Thymus (tissue), 11 donors: ENCODE results near the gene LINGO4. TPM values are rescaled to one million over a fixed set of nuclear protein-coding genes. Genes with fewer than 3 reads are reported as not detected.
"Not testable (repeated sequence)": the region's sequence is repeated elsewhere in the genome, so short reads cannot be mapped to it uniquely, and the experiment has no call there.

Experiments
- DNase-seq, 9 donors: peaks; one replicate each; pipeline ENCODE4 v3.0.0-alpha.2; 2013; ENCODE audit warnings: low spot score in 9 of 9, low read depth in 6 of 9, missing footprints in 1 of 9
- H3K27ac ChIP-seq, 2 donors: one replicate each; pipeline ENCODE4 v1.5.1; 2013; ENCODE audit warnings: control low read depth in 1 of 2, low read depth in 1 of 2, low read length in 1 of 2, mild to moderate bottlenecking in 1 of 2, moderate library complexity in 1 of 2
- H3K27me3 ChIP-seq, 2 donors: one replicate each; pipeline ENCODE4 v1.5.1; 2013; ENCODE audit warnings: low read length in 1 of 2; ENCODE audit not compliant: control insufficient read depth in 2 of 2, insufficient read depth in 1 of 2
- H3K36me3 ChIP-seq, 2 donors: one replicate each; pipeline ENCODE4 v1.5.1; 2013; ENCODE audit warnings: low read length in 1 of 2, mild to moderate bottlenecking in 1 of 2, moderate library complexity in 1 of 2; ENCODE audit not compliant: control insufficient read depth in 2 of 2, insufficient read depth in 2 of 2
- H3K4me1 ChIP-seq, 2 donors: one replicate each; pipeline ENCODE4 v1.5.1; 2013; ENCODE audit warnings: low read length in 2 of 2; ENCODE audit not compliant: control insufficient read depth in 2 of 2, insufficient read depth in 2 of 2
- H3K4me3 ChIP-seq, 2 donors: one replicate each; pipeline ENCODE4 v1.5.1; 2013; ENCODE audit warnings: low read length in 2 of 2, control low read depth in 1 of 2, mild to moderate bottlenecking in 1 of 2
- H3K9me3 ChIP-seq, 2 donors: one replicate each; pipeline ENCODE4 v1.5.1; 2013; ENCODE audit warnings: low read length in 1 of 2, mild to moderate bottlenecking in 1 of 2; ENCODE audit not compliant: control insufficient read depth in 2 of 2, insufficient read depth in 1 of 2
- WGBS: extraction: QIAGEN DNeasy Blood & Tissue Kit; methylation state at CpG from one replicate; pipeline ENCODE4 v1.1.7; 2013; 5-methylcytosine and 5-hydroxymethylcytosine counted together
- polyA plus RNA-seq: library from polyadenylated mRNA; stranded (reverse); fragments of 200-250 nt; gene quantifications from one replicate; pipeline ENCODE4 v1.2.3, GENCODE V29; 2013
- total RNA-seq: library from RNA; stranded (reverse); fragments of 120-200 nt; gene quantifications from one replicate; pipeline ENCODE4 v1.2.4, GENCODE V29; 2013
- donor health status: healthy.

LINGO4 gene
- total and polyA plus RNA-seq, 2 donors, result 0.14 to 0.52 TPM

DNA sequence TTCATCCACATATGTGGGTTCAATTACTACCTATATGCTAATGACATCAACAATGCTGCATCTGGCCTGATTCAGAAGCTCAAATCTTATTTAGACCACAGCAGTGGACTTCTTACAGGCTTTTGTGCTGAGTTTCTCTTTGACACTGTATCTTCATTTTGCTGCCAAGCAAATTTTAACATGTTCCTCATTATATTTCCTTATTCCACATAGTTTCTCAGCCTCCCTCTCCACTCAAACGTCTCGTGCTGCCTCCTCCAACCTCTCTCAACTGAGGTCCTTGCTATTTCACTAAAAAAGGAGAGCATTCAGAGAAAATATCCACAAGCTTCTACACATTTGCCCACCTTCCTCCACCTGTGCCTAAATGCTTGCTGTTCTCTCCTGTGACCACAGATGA lies 21.4 kb downstream of the LINGO4 start:
- Histone ChIP-seq H3K4me3 (no peak overlapping the region), H3K27ac (peak overlapping the region in 1 of 2 donors; percentile 17), H3K4me1 (peaks cover 8% of the 10 kb centered on the region in 2 donors), H3K36me3 (peaks cover 3 to 9% of the 10 kb centered on the region in 2 donors), H3K9me3 (no peaks in the 10 kb centered on the region), H3K27me3 (no peaks in the 10 kb centered on the region)
- WGBS, result 86% methylated on average over 2 of the region's 2 CpGs
- DNase-seq, result no peak

DNA sequence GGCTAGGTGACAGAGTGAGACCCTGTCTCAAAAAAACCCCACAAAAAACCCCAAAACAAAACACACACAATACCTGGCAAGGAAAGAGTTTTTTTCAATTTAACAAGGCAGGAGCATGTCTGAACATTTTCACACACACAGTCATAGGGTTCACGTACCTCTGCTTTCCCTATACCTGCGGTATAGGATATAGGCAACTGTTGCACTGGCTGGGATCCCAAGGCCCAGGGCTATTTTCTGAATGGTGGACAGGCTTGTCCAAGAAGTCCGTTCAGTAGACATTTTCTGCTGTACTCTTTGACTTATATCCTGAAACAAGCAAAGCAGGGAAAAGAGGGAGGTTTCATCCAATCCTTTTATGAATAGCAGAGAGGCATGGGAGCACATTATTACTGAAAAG lies 22.5 kb downstream of the LINGO4 start:
- H3K36me3 ChIP-seq, result peaks cover 9 to 11% of the 10 kb centered on the region in 2 donors
- WGBS, result 93% methylated on average over 3 of the region's 3 CpGs
- no peaks in the 10 kb centered on the region for H3K27me3 ChIP-seq
- H3K27ac ChIP-seq, result no peak overlapping the region
- no peaks in the 10 kb centered on the region for H3K9me3 ChIP-seq
- peaks cover 8% of the 10 kb centered on the region in 2 donors for H3K4me1 ChIP-seq
- H3K4me3 ChIP-seq, result no peak overlapping the region
- DNase-seq, result no peak

DNA sequence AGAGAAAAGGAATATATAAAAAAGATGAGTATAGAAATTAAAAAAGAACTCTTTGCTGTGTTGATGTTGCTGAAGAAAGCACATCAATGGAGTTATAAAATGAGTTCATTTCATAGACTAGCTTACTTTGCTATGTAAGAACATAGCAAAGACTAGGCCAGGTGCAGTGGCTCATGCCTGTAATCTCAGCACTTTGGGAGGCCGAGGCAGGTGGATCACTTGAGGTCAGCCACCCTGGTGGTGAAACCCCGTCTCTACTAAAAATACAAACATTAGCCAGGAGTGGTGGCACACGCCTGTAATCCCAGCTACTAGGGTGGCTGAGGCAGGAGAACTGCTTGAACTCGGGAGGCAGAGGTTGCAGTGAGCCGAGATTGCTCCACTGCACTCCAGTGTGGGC lies 23.2 kb downstream of the LINGO4 start:
- 92% methylated on average over 5 of the region's 5 CpGs for WGBS
- H3K4me3 ChIP-seq, DNase-seq, H3K4me1 ChIP-seq, H3K27me3 ChIP-seq, H3K9me3 ChIP-seq, H3K27ac ChIP-seq: not testable (repeated sequence)
- peaks cover 11% of the 10 kb centered on the region in 2 donors for H3K36me3 ChIP-seq

DNA sequence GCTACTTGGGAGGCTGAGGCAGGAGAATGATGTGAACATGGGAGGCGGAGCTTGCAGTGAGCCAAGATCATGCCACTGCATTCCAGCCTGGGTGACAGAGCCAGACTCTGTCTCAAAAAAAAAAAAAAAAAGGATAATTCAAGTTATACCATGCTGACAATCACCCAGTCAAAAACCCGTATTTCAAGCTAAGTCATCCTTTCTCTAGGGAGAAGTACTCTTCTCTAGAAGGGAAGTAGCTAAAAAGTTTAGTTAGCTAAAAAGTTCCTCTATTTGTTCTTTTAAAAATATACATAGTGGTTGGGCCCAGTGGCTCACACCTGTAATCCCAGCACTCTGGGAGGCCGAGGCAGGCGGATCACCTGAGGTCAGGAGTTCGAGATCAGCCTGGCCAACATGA lies 24.5 kb downstream of the LINGO4 start:
- H3K27me3 ChIP-seq, H3K4me1 ChIP-seq, H3K27ac ChIP-seq, DNase-seq, H3K4me3 ChIP-seq, H3K9me3 ChIP-seq: not testable (repeated sequence)
- 84% methylated on average over 5 of the region's 5 CpGs for WGBS
- H3K36me3 ChIP-seq, result peaks cover 14 to 22% of the 10 kb centered on the region in 2 donors

DNA sequence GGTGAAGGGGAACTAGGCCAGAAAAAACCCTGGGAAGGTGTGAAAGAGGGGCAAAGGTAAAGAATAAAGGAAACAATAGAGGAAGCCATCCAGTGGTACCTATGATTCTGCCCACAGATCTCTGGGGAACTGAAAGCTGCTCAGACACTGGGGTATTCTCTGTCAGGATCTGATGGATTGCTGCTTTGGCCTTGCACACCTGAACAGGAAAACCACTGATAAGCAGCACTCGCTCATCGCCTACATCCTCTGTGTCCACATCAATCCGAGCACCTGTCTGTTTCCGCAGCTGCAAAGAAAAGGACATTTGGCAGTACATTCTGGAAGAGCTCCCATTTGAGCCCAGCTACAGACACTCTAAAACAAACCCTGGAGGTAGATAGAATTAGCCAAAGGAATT lies 25.4 kb downstream of the LINGO4 start:
- Histone ChIP-seq H3K9me3 (no peaks in the 10 kb centered on the region), H3K36me3 (peaks cover 16 to 28% of the 10 kb centered on the region in 2 donors), H3K4me3 (no peak overlapping the region), H3K4me1 (peaks cover 8% of the 10 kb centered on the region in 2 donors), H3K27ac (no peak overlapping the region), H3K27me3 (no peaks in the 10 kb centered on the region)
- WGBS, result 11% methylated on average over 4 of the region's 4 CpGs
- no peak for DNase-seq

DNA sequence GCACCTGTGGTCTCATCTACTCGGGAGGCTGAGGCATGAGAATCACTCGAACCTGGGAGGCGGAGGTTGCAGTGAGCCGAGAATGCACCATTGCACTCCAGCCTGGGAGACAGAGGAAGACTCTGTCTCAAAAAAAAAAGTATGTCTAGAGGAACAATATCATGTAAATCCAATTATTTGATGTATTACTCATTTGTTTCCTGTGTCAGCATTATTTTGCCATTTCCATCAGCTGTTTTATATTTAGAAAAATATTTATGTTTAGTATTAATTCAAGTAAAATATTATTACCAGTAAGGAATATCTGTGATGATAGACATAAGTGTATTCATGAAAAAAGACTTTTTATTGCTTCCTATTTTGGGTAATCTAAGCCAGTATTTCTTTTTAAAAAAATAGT lies 27.9 kb downstream of the LINGO4 start:
- WGBS, result 98% methylated on average over 4 of the region's 4 CpGs
- DNase-seq, result no peak
- no peak overlapping the region for H3K4me3 ChIP-seq
- no peak overlapping the region for H3K27ac ChIP-seq
- H3K9me3 ChIP-seq, result no peaks in the 10 kb centered on the region
- H3K27me3 ChIP-seq, result no peaks in the 10 kb centered on the region
- peaks cover 8% of the 10 kb centered on the region in 2 donors for H3K4me1 ChIP-seq
- H3K36me3 ChIP-seq, result peaks cover 22 to 42% of the 10 kb centered on the region in 2 donors

DNA sequence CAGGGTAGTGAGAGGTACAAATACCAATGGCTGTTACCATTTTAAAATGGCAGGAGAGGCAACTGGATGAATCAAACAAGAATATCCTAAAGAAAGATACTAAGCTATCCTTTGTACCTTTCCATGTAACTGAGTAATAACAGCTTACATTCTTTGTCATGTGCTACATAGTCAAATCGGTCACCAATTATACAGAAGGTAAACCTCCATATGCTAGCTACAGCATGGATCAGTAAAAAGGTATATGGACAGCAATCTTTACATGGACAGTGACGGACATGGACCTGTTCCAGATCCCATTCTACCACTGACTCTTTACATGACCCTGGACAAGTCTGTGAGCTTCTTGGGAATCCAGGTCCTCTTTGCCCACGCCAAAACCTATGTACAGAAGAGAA lies 28.6 kb downstream of the LINGO4 start:
- Histone ChIP-seq H3K4me1 (peaks cover 7 to 8% of the 10 kb centered on the region in 2 donors), H3K27me3 (no peaks in the 10 kb centered on the region), H3K36me3 (peaks cover 21 to 42% of the 10 kb centered on the region in 2 donors), H3K9me3 (no peaks in the 10 kb centered on the region), H3K4me3 (no peak overlapping the region), H3K27ac (no peak overlapping the region)
- DNase-seq, result no peak
- WGBS, result 81% methylated on average over 3 of the region's 3 CpGs

DNA sequence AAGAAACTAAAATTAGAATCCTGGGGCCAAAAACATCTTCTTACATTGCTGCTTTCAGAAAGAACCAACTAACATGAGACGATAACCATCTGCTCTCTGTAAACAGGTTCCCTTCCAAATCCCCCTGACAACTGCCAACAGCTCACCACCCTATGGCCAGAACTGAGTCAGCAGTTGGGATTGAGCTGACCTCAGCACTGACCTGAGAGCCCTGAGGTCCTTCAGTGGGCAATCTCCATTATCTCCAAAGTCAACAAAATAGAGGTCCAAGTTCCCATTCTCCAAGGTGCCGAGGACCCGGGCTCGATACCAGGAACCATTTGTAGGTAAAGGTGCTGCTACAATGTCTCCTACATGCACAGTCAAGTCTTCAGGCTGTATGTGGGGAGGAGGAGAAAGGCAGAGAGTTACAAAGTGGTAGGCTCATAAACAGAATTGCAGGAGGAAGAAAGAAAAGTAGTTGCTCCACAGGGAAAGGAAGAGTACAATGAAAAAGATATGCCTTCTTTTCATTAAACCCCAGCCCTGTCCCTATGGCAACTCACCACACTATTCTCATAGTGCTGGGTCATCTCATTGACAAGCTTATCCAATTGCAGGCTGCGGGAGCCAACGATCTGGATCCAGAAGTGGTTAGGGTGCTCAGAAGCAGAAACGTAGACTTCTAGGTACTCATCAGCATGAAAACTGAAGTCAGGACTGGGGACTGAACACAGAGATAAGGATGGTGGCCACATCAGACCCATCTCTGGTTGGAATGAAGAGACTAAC lies 29.1 kb downstream of the LINGO4 start:
- Histone ChIP-seq H3K9me3 (no peaks in the 10 kb centered on the region), H3K4me3 (no peak overlapping the region), H3K27me3 (no peaks in the 10 kb centered on the region), H3K36me3 (peaks cover 17 to 42% of the 10 kb centered on the region in 2 donors), H3K27ac (no peak overlapping the region), H3K4me1 (peaks cover 5 to 8% of the 10 kb centered on the region in 2 donors)
- DNase-seq, result no peak
- WGBS, result 99% methylated on average over 7 of the region's 7 CpGs

DNA sequence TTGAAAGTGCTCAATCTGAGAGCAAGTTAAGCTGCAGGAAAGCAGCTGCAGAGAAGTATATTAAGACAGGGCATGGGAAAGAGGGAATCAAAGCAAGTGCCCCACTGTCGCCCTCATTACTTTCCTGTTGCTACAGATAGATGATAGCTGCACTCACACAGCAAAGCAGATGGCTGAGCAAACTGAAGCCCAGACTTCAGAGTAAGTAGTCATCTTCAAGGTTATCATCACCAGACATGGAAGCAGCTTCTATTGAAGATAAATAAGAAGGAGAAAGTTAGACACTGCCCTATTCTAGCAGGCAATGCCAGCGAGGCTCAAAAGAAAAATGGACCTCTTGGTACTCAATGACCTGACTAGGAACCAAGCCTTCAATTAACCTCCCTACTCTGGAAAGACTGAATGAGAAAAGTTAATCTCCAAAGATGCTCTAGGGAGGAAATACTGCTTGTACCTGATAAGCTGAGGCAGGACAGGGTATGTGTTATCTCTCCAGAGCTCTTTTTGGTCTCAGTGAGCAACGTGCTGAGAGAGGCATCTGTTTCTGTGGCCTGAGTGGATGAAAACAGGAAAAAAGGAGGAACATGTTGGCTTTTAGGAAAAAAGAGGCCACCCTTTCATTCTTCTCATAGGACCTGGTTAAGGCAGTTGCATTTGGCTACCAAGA lies 30.8 kb downstream of the LINGO4 start:
- Histone ChIP-seq H3K27ac (no peak overlapping the region), H3K36me3 (peaks cover 17 to 42% of the 10 kb centered on the region in 2 donors), H3K27me3 (no peaks in the 10 kb centered on the region), H3K9me3 (no peaks in the 10 kb centered on the region), H3K4me1 (peaks cover 0 to 1% of the 10 kb centered on the region in 2 donors), H3K4me3 (no peak overlapping the region)
- 70% methylated on average over 3 of the region's 3 CpGs for WGBS
- no peak for DNase-seq
